Heart right ventricle (tissue), 16 donors: ENCODE data around the gene ATRN. TPM values are rescaled to one million over a fixed set of nuclear protein-coding genes. Genes with fewer than 3 reads are reported as not detected.

Experiments
- ATAC-seq, 8 donors: fragments of 200-7000 bp; cut with Tn5 transposase; one replicate each; pipeline ENCODE4 v1.9.1; 2020; ENCODE audit warnings: mild to moderate bottlenecking in 8 of 8, moderate library complexity in 8 of 8, moderate number of reproducible peaks in 1 of 8
- DNase-seq, 2 donors: peaks; one replicate each; pipeline ENCODE4 v3.0.0-alpha.2; 2020
- H3K27ac ChIP-seq, 10 donors: fragments of 200-600 bp; sonication (generic) in 2 of 10; one replicate each; pipeline versions ENCODE4 v1.5.0 to v1.8.0; 2020 to 2022; ENCODE audit warnings: mild to moderate bottlenecking in 3 of 10
- H3K27me3 ChIP-seq, 7 donors: fragments of 200-600 bp; one replicate each; pipeline ENCODE4 v1.8.0; 2021 to 2022; ENCODE audit warnings: mild to moderate bottlenecking in 2 of 7
- H3K36me3 ChIP-seq, 9 donors: fragments of 200-600 bp; sonication (generic) in 1 of 9; one replicate each; pipeline versions ENCODE4 v1.5.0 to v1.8.0; 2020 to 2022; ENCODE audit warnings: mild to moderate bottlenecking in 2 of 9
- H3K4me1 ChIP-seq, 9 donors: fragments of 200-600 bp; sonication (generic) in 1 of 9; one replicate each; pipeline versions ENCODE4 v1.5.0 to v1.8.0; 2020 to 2022; ENCODE audit warnings: mild to moderate bottlenecking in 4 of 9
- H3K4me3 ChIP-seq, 10 donors: fragments of 200-600 bp; sonication (generic) in 2 of 10; one replicate each; pipeline versions ENCODE4 v1.5.0 to v1.8.0; 2020 to 2022; ENCODE audit warnings: mild to moderate bottlenecking in 7 of 10, moderate library complexity in 2 of 10
- H3K9me3 ChIP-seq, 11 donors: fragments of 200-600 bp in 10 of 11; sonication (generic) in 2 of 11; one replicate each; pipeline versions ENCODE4 v1.5.0 to v1.8.0; 2013 to 2022; ENCODE audit warnings: mild to moderate bottlenecking in 2 of 11, control low read depth in 1 of 11, moderate library complexity in 1 of 11
- CTCF ChIP-seq, 9 donors: fragments of 200-600 bp; sonication (generic) in 2 of 9; IDR thresholded peaks; one replicate each; pipeline versions ENCODE4 v1.5.0 to v1.8.0; 2021 to 2022; ENCODE audit warnings: antibody characterized with exemption in 9 of 9, mild to moderate bottlenecking in 5 of 9, moderate library complexity in 1 of 9
- WGBS, 2 donors: extraction: QIAGEN DNeasy Blood & Tissue Kit; methylation state at CpG; one replicate each; pipeline ENCODE4 v1.1.7; 2013; ENCODE audit warnings: inconsistent platforms in 1 of 2; 5-methylcytosine and 5-hydroxymethylcytosine counted together
- intact Hi-C, 10 donors: fragments of 100-400 bp; cut with DNase I; formaldehyde crosslinking; loops; one replicate each; pipeline versions ENCODE4 v1.11.1 to v1.14.2; 2022
- polyA plus RNA-seq, 2 donors: library from polyadenylated mRNA; stranded (reverse); fragments of 200-250 nt; gene quantifications; one replicate each; pipeline ENCODE4 v1.2.3, GENCODE V29; 2013
- total RNA-seq, 10 donors: library from RNA; stranded (reverse); fragmentation: NEBNext Ultra II Directional in 3 of 10; extraction: Animal tissue kit (Norgen Biotek cat#: 25700) in 3 of 10; gene quantifications; one replicate each; pipeline versions ENCODE4 v1.2.1 to v1.2.4, GENCODE V29; 2021 to 2023
- donor health status: Arrhythmogenic right ventricular cardiomyopathy.
- donor health status: ischemic (EF 13 %, LVEDD 7.1; RV severe dilation, severe dysfunction).
- donor health status: healthy with polysubstance abuse.
- donor health status: DM: no; HTN: yes; CAD: no.
- donor health status: DM: no; HTN: no; CAD: no.
- donor health status: ischemic (EF 25% LVEDD 6.9; RV normal size, moderate dysfunction).
- donor health status: ischemic (EF 25% LVEDD 5.7; RV mildly dilated, moderate dysfunction).
- donor health status: healthy.
- donor health status: DM: yes; HTN: yes; CAD: no.
- donor health status: Ischemic cardiomyopathy.
- donor health status: ischemic (EF 35%, LVEDD 5.7; RV mildly dilated, moderate dysfunction).
- donor health status: nonischemic (EF 11% LVEDD 7.7; RV severe dilation, severe dysfunction).
- donor health status: DM: yes; HTN: yes; CAD: no.
- donor health status: PGD.
- donor health status: ischemic (EF 29% LVEDD 5.4; RV normal size, mild dysfunction).
- donor health status: nonischemic (EF 23%, LVEDD 6.1; RV moderate dilation, normal function).

The ATRN gene
- total and polyA plus RNA-seq, 12 donors: 4.6 to 44.0 (median 37.8) TPM

DNA sequence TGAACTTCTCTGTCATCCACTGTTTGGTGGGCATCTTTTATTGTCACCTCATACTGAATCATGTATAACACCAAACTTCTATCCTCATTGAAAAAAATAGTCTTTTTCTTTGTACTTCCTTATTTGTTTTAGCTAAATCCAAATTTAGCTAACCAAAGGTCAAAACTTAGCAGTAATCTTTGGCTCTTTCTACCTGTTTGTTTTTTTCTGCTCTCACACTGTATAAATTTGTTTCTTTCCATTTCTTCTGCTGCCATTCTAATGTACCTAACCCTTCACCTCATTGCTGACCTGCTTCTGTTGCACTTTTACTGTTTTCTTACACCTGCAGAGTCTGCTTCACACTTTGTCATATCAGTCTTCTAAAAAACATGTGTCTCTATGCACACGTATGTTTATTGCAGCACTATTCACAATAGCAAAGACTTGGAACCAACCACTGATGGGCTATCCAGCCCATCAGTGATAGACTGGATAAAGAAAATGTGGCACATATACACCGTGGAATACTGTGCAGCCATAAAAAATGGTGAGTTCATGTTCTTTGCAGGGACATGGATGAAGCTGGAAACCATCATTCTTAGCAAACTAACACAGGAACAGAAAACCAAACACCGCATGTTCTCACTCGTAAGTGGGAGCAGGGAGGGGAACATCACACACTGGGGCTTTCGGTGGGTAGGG, 7.2 kb downstream of the ATRN start:
- no peak for DNase-seq
- no peak overlapping the region for H3K27ac ChIP-seq
- H3K4me3 ChIP-seq: no peak overlapping the region
- no peak for TF ChIP-seq CTCF (IDR thresholded peaks at IDR 0.05)
- 95 to 97% methylated on average over 5 of the region's 5 CpGs for WGBS, 2 donors
- intact Hi-C loops: no loop called here
- H3K9me3 ChIP-seq: no peaks in the 10 kb centered on the region
- peaks cover 4 to 34% (median 14%) of the 10 kb centered on the region in 9 donors for H3K4me1 ChIP-seq
- no peak for ATAC-seq
- no peaks in the 10 kb centered on the region for H3K27me3 ChIP-seq
- peaks cover 0 to 11% (median 0%) of the 10 kb centered on the region in 9 donors for H3K36me3 ChIP-seq

GRCh38 chr20:3479025-3479424, 8.2 kb downstream of the ATRN start:
- no peak for ATAC-seq
- TF ChIP-seq CTCF (IDR thresholded peaks at IDR 0.05): no peak
- DNase-seq: no peak
- Histone ChIP-seq H3K36me3 (peaks cover 0 to 11% (median 0%) of the 10 kb centered on the region in 9 donors), H3K27ac (no peak overlapping the region), H3K9me3 (no peaks in the 10 kb centered on the region), H3K4me1 (peaks cover 0 to 34% (median 10%) of the 10 kb centered on the region in 9 donors), H3K4me3 (no peak overlapping the region), H3K27me3 (no peaks in the 10 kb centered on the region)
- intact Hi-C loops: no loop called here
- WGBS, 2 donors: 91 to 94% methylated on average over 2 of the region's 2 CpGs

GRCh38 chr20:3479759-3480615, 9.2 kb downstream of the ATRN start:
- no peak for DNase-seq
- WGBS, 2 donors: 88 to 89% methylated on average over 11 of the region's 11 CpGs
- peaks cover 0 to 11% (median 0%) of the 10 kb centered on the region in 9 donors for H3K36me3 ChIP-seq
- TF ChIP-seq CTCF (IDR thresholded peaks at IDR 0.05): no peak
- H3K27ac ChIP-seq: no peak overlapping the region
- no peak for ATAC-seq
- no peak overlapping the region for H3K4me3 ChIP-seq
- H3K9me3 ChIP-seq: no peaks in the 10 kb centered on the region
- no peaks in the 10 kb centered on the region for H3K27me3 ChIP-seq
- intact Hi-C loops: no loop called here
- H3K4me1 ChIP-seq: peaks cover 0 to 36% (median 7%) of the 10 kb centered on the region in 9 donors

DNA sequence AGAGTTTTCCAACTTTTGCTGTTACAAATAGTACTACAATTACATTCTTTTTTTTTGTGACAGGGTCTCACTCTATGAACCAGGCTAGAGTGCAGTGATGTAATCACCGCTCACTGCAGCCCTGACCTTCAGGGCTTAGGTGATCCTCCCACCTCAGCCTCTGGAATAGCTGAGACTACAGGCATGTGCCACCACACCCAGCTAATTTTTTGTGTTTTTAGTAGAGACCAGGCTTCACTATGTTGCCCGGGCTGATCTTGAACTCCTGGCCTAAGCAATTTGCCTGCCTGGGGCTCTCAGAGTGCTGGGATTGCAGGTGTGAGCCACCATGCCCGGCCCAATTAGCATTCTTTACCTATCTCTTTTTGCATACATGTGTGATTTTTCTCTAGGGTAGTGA, 12.5 kb downstream of the ATRN start:
- 76 to 89% methylated on average over 3 of the region's 3 CpGs for WGBS, 2 donors
- Histone ChIP-seq H3K27me3 (no peaks in the 10 kb centered on the region), H3K4me3 (no peak overlapping the region), H3K9me3 (peaks cover 0 to 17% (median 4%) of the 10 kb centered on the region in 11 donors), H3K36me3 (peaks cover 0 to 11% (median 0%) of the 10 kb centered on the region in 9 donors), H3K27ac (no peak overlapping the region), H3K4me1 (peaks cover 0 to 31% (median 7%) of the 10 kb centered on the region in 9 donors)
- no peak for TF ChIP-seq CTCF (IDR thresholded peaks at IDR 0.05)
- no peak for DNase-seq
- no peak for ATAC-seq
- intact Hi-C loops: no loop called here
